HepG2 (cell line): ENCODE data around the gene TM9SF4.

ENCODE experiments used
- ATF7 ChIP-seq, 2 experiments: fragments of 450-650 bp in 1 of 2; sonication (generic) in 1 of 2; formaldehyde crosslinking in 1 of 2; IDR thresholded peaks; 2 replicates each; pipeline versions ENCODE4 v1.4.0 to v1.6.1; 2016 to 2020; ENCODE audit warnings: antibody characterized with exemption in 1 of 2, mild to moderate bottlenecking in 1 of 2, missing genetic modification reagents in 1 of 2
- PPARG ChIP-seq: conservative IDR thresholded peaks from 2 replicates; pipeline ENCODE4 v1.6.1; 2016; ENCODE audit warnings: missing biosample characterization, missing genetic modification reagents
- SPEN ChIP-seq: sonication (generic); formaldehyde crosslinking; IDR thresholded peaks from 2 replicates; pipeline ENCODE4 v1.5.1; 2020; ENCODE audit warnings: low read depth, mild to moderate bottlenecking, missing genetic modification reagents
- SRY ChIP-seq: sonication (generic); formaldehyde crosslinking; IDR thresholded peaks from 2 replicates; pipeline ENCODE4 v1.8.0; 2022; ENCODE audit warnings: mild to moderate bottlenecking, missing genetic modification reagents
- ZNF30 ChIP-seq: sonication (generic); formaldehyde crosslinking; IDR thresholded peaks from 2 replicates; pipeline ENCODE4 v1.5.0; 2020; ENCODE audit warnings: mild to moderate bottlenecking, missing genetic modification reagents
- ZNF562 ChIP-seq: sonication (generic); formaldehyde crosslinking; IDR thresholded peaks from 2 replicates; pipeline ENCODE4 v1.8.0; 2022; ENCODE audit warnings: missing genetic modification reagents, borderline replicate concordance
- ZNF589 ChIP-seq: sonication (generic); formaldehyde crosslinking; conservative IDR thresholded peaks from 2 replicates; pipeline ENCODE4 v1.8.0; 2022; ENCODE audit warnings: mild to moderate bottlenecking, moderate library complexity, missing genetic modification reagents
- TF ChIP-seq, protein P1 (sequence below): sonication (generic); formaldehyde crosslinking; IDR thresholded peaks from 2 replicates; pipeline ENCODE4 v1.5.1; 2020; ENCODE audit warnings: mild to moderate bottlenecking, moderate library complexity, missing genetic modification reagents
- TF ChIP-seq, protein P2 (sequence below): sonication (generic); formaldehyde crosslinking; IDR thresholded peaks from 2 replicates; pipeline ENCODE4 v1.4.0; 2020; ENCODE audit warnings: missing genetic modification reagents, borderline replicate concordance
- TF ChIP-seq, protein P3 (sequence below): sonication (generic); formaldehyde crosslinking; IDR thresholded peaks from 2 replicates; pipeline ENCODE4 v1.5.0; 2020; ENCODE audit warnings: mild to moderate bottlenecking, missing genetic modification reagents, moderate library complexity
- TF ChIP-seq, protein P4 (sequence below): sonication (generic); formaldehyde crosslinking; IDR thresholded peaks from 2 replicates; pipeline ENCODE4 v1.5.1; 2020; ENCODE audit warnings: missing genetic modification reagents, mild to moderate bottlenecking, borderline replicate concordance

DNA sequence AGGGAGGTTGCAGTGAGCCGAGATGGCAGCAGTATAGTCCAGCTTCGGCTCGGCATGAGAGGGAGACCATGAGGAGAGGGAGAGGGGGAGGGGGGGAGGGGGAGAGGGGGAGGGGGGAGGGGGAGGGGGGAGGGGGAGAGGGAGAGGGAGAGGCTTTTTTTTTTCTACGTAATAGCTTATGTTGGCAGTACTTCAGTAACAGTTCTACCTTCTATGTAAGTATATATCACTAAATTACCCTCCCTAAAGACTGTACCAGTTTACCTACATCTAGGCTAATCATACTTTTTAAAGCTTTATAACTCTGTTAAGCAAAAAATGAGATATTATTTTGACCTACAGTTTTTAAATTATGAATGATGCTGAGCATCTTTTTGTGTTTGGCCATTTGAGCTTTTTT is 13.6 kb downstream of the TM9SF4 start:
- TF ChIP-seq ATF7 (IDR thresholded peaks at IDR 0.05) (no peak), ATF7 (CRISPR knock-in tag; IDR thresholded peaks at IDR 0.05) (no peak), ZNF562 (CRISPR knock-in tag) (no peak), SPEN (CRISPR knock-in tag) (no peak), PPARG (no peak), ZNF589 (CRISPR knock-in tag) (no peak), ZNF30 (CRISPR knock-in tag) (no peak), SRY (no peak)
- TF ChIP-seq, protein P1, sequence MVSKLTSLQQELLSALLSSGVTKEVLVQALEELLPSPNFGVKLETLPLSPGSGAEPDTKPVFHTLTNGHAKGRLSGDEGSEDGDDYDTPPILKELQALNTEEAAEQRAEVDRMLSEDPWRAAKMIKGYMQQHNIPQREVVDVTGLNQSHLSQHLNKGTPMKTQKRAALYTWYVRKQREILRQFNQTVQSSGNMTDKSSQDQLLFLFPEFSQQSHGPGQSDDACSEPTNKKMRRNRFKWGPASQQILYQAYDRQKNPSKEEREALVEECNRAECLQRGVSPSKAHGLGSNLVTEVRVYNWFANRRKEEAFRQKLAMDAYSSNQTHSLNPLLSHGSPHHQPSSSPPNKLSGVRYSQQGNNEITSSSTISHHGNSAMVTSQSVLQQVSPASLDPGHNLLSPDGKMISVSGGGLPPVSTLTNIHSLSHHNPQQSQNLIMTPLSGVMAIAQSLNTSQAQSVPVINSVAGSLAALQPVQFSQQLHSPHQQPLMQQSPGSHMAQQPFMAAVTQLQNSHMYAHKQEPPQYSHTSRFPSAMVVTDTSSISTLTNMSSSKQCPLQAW (CRISPR knock-in tag) = no peak
- TF ChIP-seq, protein P2, sequence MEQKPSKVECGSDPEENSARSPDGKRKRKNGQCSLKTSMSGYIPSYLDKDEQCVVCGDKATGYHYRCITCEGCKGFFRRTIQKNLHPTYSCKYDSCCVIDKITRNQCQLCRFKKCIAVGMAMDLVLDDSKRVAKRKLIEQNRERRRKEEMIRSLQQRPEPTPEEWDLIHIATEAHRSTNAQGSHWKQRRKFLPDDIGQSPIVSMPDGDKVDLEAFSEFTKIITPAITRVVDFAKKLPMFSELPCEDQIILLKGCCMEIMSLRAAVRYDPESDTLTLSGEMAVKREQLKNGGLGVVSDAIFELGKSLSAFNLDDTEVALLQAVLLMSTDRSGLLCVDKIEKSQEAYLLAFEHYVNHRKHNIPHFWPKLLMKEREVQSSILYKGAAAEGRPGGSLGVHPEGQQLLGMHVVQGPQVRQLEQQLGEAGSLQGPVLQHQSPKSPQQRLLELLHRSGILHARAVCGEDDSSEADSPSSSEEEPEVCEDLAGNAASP (CRISPR knock-in tag) = no peak
- TF ChIP-seq, protein P3, sequence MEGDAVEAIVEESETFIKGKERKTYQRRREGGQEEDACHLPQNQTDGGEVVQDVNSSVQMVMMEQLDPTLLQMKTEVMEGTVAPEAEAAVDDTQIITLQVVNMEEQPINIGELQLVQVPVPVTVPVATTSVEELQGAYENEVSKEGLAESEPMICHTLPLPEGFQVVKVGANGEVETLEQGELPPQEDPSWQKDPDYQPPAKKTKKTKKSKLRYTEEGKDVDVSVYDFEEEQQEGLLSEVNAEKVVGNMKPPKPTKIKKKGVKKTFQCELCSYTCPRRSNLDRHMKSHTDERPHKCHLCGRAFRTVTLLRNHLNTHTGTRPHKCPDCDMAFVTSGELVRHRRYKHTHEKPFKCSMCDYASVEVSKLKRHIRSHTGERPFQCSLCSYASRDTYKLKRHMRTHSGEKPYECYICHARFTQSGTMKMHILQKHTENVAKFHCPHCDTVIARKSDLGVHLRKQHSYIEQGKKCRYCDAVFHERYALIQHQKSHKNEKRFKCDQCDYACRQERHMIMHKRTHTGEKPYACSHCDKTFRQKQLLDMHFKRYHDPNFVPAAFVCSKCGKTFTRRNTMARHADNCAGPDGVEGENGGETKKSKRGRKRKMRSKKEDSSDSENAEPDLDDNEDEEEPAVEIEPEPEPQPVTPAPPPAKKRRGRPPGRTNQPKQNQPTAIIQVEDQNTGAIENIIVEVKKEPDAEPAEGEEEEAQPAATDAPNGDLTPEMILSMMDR (CRISPR knock-in tag) = no peak
- TF ChIP-seq, protein P4, sequence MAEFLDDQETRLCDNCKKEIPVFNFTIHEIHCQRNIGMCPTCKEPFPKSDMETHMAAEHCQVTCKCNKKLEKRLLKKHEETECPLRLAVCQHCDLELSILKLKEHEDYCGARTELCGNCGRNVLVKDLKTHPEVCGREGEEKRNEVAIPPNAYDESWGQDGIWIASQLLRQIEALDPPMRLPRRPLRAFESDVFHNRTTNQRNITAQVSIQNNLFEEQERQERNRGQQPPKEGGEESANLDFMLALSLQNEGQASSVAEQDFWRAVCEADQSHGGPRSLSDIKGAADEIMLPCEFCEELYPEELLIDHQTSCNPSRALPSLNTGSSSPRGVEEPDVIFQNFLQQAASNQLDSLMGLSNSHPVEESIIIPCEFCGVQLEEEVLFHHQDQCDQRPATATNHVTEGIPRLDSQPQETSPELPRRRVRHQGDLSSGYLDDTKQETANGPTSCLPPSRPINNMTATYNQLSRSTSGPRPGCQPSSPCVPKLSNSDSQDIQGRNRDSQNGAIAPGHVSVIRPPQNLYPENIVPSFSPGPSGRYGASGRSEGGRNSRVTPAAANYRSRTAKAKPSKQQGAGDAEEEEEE (CRISPR knock-in tag) = no peak
